Epithelial cell of esophagus (primary cell): ENCODE results near the gene DOCK8.

ENCODE experiments used
- DNase-seq: peaks from one replicate; pipeline ENCODE4 v3.0.0; 2010; ENCODE audit warnings: low read depth
- H3K4me3 ChIP-seq: 2 replicates; pipeline ENCODE4 v1.5.1; 2011; ENCODE audit warnings: mild to moderate bottlenecking, low read length, control low read depth
- CTCF ChIP-seq: IDR thresholded peaks from 2 replicates; pipeline ENCODE4 v1.5.1; 2011; ENCODE audit warnings: low read depth, mild to moderate bottlenecking, low read length, control low read depth, inconsistent platforms; ENCODE audit not compliant: insufficient read depth; ENCODE audit errors: missing control alignments

DOCK8 gene

GRCh38 chr9:504921-505740 is 290.5 kb downstream of the DOCK8 start:
- H3K4me3 ChIP-seq: peak overlapping the region; percentile 74
- no peak for TF ChIP-seq CTCF
- no peak for DNase-seq

GRCh38 chr9:505741-506059 is 291.0 kb downstream of the DOCK8 start:
- DNase-seq: peak; percentile 43
- peak; percentile 11 for TF ChIP-seq CTCF
- peak overlapping the region; percentile 74 for H3K4me3 ChIP-seq

GRCh38 chr9:506281-506680 is 291.6 kb downstream of the DOCK8 start:
- no peak for DNase-seq
- TF ChIP-seq CTCF: no peak
- peak overlapping the region; percentile 74 for H3K4me3 ChIP-seq

- no peak for TF ChIP-seq CTCF
- DNase-seq: no peak
- no peak overlapping the region for H3K4me3 ChIP-seq
Observed at GRCh38 chr9:511861-512260, 297.2 kb downstream of the DOCK8 start.

- no peak for TF ChIP-seq CTCF
- H3K4me3 ChIP-seq: no peak overlapping the region
- DNase-seq: no peak
Observed at GRCh38 chr9:512555-513272, 298.0 kb downstream of the DOCK8 start.
